ENCODE data around the gene FOXN1.

FOXN1 gene

DNA sequence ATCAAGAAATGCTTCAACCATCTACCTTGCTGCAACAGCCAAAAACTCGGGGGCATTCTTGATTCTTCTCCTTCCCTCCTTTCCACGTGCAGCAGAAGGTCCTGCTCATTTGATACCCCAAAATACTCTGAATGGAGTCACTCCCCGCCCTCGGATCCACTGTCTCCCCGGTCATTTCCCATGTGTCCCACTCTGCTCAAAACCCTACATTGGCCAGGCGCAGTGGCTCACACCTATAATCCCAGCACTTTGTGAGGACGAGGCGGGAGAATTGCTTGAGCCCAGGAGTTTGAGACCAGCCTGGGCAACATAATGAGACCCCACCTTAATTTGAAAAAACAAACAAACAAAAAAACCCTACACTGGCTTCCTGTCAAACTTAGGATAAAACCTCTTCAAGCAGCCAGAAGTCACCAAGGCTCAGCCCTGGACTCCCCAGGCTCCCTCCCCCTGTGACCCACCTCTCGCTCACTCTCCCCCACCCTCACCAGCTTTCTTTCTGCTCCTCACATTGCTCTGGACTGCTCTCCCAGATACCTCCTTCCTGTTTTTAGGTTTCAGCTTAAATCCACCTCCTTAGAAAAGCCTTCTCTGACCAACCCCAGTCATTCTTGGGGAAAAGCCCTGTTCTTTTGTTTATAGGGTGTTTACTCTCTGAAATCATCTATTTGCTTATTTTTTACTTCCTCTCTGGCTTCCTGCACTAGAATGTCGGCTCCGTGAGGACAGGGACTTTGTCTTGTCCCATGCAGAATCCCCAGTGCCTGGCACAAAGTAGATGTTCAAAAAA, 29.9 kb upstream of the FOXN1 start:
- no peak overlapping the region for H3K4me2 ChIP-seq (ENCODE audit: low read depth, low read length, poor library complexity, severe bottlenecking)
- H3K27ac ChIP-seq (ENCODE audit: low read depth, low read length), result no peak overlapping the region
- no peaks in the 10 kb centered on the region for H3K9me3 ChIP-seq (ENCODE audit: insufficient read depth, low read length)
- H3F3A ChIP-seq (ENCODE audit: insufficient read depth), result no peaks in the 10 kb centered on the region
- no peak for TF ChIP-seq EZH2phosphoT487 (conservative IDR thresholded peaks at IDR 0.05; ENCODE audit: low read length)
- TF ChIP-seq, protein P1, sequence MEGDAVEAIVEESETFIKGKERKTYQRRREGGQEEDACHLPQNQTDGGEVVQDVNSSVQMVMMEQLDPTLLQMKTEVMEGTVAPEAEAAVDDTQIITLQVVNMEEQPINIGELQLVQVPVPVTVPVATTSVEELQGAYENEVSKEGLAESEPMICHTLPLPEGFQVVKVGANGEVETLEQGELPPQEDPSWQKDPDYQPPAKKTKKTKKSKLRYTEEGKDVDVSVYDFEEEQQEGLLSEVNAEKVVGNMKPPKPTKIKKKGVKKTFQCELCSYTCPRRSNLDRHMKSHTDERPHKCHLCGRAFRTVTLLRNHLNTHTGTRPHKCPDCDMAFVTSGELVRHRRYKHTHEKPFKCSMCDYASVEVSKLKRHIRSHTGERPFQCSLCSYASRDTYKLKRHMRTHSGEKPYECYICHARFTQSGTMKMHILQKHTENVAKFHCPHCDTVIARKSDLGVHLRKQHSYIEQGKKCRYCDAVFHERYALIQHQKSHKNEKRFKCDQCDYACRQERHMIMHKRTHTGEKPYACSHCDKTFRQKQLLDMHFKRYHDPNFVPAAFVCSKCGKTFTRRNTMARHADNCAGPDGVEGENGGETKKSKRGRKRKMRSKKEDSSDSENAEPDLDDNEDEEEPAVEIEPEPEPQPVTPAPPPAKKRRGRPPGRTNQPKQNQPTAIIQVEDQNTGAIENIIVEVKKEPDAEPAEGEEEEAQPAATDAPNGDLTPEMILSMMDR (IDR thresholded peaks at IDR 0.05; ENCODE audit: insufficient read depth, low read length, poor library complexity, severe bottlenecking), result no peak
- H4K20me1 ChIP-seq (ENCODE audit: low read depth, low read length), result no peaks in the 10 kb centered on the region
- H3K4me3 ChIP-seq (ENCODE audit: insufficient read depth, low read length, poor library complexity, severe bottlenecking), result no peak overlapping the region
- no peak overlapping the region for H3K9ac ChIP-seq (ENCODE audit: low read length)
- no peaks in the 10 kb centered on the region for H3K36me3 ChIP-seq (ENCODE audit: low read length)
- no peak overlapping the region for H2AFZ ChIP-seq (ENCODE audit: low read depth, low read length, severe bottlenecking)
- no peaks in the 10 kb centered on the region for H3K79me2 ChIP-seq (ENCODE audit: insufficient read depth, low read length)
- H3K27me3 ChIP-seq (ENCODE audit: low read length), result no peaks in the 10 kb centered on the region
- no peaks in the 10 kb centered on the region for H3K9me2 ChIP-seq (replicated peaks; ENCODE audit: insufficient read depth, low read length)

DNA sequence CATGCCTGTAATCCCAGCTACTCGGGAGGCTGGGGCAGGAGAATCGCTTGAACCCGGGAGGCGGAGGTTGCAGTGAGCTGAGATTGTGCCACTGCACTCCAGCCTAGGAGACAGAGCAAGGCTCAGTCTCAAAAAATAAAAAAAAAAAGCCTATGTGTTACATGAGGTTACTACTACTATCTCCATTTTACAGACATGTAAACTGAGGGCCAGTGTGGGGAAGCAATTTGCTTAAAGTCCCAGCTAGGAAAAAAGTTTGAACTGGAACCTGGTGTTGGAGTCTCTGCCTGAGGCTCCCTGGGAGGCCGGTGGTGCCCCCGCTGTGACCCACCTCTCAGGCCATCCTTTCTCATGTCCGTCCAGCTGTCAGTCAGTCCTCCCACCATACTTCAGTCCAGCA, 28.2 kb upstream of the FOXN1 start:
- Histone ChIP-seq H3K27ac (ENCODE audit: low read depth, low read length) (no peak overlapping the region), H3F3A (ENCODE audit: insufficient read depth) (no peaks in the 10 kb centered on the region), H3K27me3 (ENCODE audit: low read length) (no peaks in the 10 kb centered on the region), H2AFZ (ENCODE audit: low read depth, low read length, severe bottlenecking) (no peak overlapping the region), H3K36me3 (ENCODE audit: low read length) (no peaks in the 10 kb centered on the region), H3K9ac (ENCODE audit: low read length) (no peak overlapping the region), H3K4me3 (ENCODE audit: insufficient read depth, low read length, poor library complexity, severe bottlenecking) (no peak overlapping the region), H3K4me2 (ENCODE audit: low read depth, low read length, poor library complexity, severe bottlenecking) (no peak overlapping the region), H4K20me1 (ENCODE audit: low read depth, low read length) (no peaks in the 10 kb centered on the region), H3K9me3 (ENCODE audit: insufficient read depth, low read length) (no peaks in the 10 kb centered on the region), H3K79me2 (ENCODE audit: insufficient read depth, low read length) (no peaks in the 10 kb centered on the region), H3K9me2 (replicated peaks; ENCODE audit: insufficient read depth, low read length) (no peaks in the 10 kb centered on the region)
- TF ChIP-seq, protein P1 (IDR thresholded peaks at IDR 0.05; ENCODE audit: insufficient read depth, low read length, poor library complexity, severe bottlenecking), result no peak
- TF ChIP-seq EZH2phosphoT487 (conservative IDR thresholded peaks at IDR 0.05; ENCODE audit: low read length), result no peak

DNA sequence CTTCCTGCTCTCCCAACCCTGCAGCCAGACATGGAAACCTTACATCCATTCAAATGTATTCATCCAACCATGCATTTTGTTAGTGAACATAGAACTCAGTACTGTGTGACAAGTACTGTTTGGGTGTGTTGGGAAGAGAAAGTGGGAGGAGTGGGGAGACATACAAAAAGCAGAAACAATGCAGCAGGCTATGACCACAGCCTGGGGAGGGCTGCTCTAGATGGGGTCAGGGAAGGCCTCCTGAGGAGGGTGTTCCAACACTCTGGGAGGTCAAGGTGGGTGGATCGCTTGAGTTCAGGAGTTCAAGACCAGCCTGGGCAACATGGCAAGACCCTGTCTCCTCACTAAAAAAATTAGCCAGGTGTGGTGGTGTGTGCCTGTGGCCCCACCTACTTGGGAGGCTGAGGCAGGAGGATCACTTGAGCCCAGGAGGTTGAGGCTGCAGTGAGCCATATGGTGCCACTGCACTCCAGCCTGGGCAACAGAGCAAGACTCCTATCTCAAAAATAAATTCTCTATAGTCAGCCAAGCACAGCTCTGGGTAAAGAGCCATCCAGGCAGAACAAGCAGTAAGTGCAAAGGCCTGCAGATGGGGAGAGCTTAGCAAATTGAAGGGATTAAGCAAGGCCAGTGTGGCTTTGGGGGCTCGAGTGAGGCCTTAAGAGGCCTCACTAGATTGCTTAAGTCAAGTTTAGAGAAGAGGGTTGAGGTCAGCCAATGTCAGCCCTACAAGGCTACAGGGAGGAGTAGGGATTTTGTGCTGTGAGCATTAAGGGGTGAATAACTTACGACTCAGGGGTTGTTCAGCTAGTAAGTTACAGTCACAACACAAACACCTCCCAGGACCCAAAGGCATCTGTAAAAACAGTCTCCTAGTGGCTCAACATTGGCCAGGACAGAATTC, 27.2 kb upstream of the FOXN1 start:
- no peak overlapping the region for H2AFZ ChIP-seq (ENCODE audit: low read depth, low read length, severe bottlenecking)
- no peak overlapping the region for H3K4me2 ChIP-seq (ENCODE audit: low read depth, low read length, poor library complexity, severe bottlenecking)
- H3K27ac ChIP-seq (ENCODE audit: low read depth, low read length), result no peak overlapping the region
- H3K9me2 ChIP-seq (replicated peaks; ENCODE audit: insufficient read depth, low read length), result no peaks in the 10 kb centered on the region
- TF ChIP-seq, protein P1 (IDR thresholded peaks at IDR 0.05; ENCODE audit: insufficient read depth, low read length, poor library complexity, severe bottlenecking), result no peak
- no peak for TF ChIP-seq EZH2phosphoT487 (conservative IDR thresholded peaks at IDR 0.05; ENCODE audit: low read length)
- no peaks in the 10 kb centered on the region for H3K79me2 ChIP-seq (ENCODE audit: insufficient read depth, low read length)
- no peaks in the 10 kb centered on the region for H4K20me1 ChIP-seq (ENCODE audit: low read depth, low read length)
- no peaks in the 10 kb centered on the region for H3K27me3 ChIP-seq (ENCODE audit: low read length)
- no peaks in the 10 kb centered on the region for H3F3A ChIP-seq (ENCODE audit: insufficient read depth)
- no peak overlapping the region for H3K4me3 ChIP-seq (ENCODE audit: insufficient read depth, low read length, poor library complexity, severe bottlenecking)
- H3K9me3 ChIP-seq (ENCODE audit: insufficient read depth, low read length), result no peaks in the 10 kb centered on the region
- no peaks in the 10 kb centered on the region for H3K36me3 ChIP-seq (ENCODE audit: low read length)
- H3K9ac ChIP-seq (ENCODE audit: low read length), result no peak overlapping the region
